Measurements from ENCODE around the gene NTRK2.

- TF ChIP-seq CTCF (IDR thresholded peaks at IDR 0.05) = no peak
- no peak for TF ChIP-seq POLR2A (IDR thresholded peaks at IDR 0.05)
- TF ChIP-seq EP300 (IDR thresholded peaks at IDR 0.05) = no peak
- no peak for TF ChIP-seq POLR2AphosphoS5 (IDR thresholded peaks at IDR 0.05)
Observed at GRCh38 chr9:85042981-85043647, 373.6 kb downstream of the NTRK2 start.

All from suprapubic skin (tissue), 4 donors.